ENCODE measurements around the gene SUCO.
"Not testable (repeated sequence)": the region's sequence is repeated elsewhere in the genome, so short reads cannot be mapped to it uniquely, and the experiment has no call there.

GRCh38 chr1:172596782-172597181 is 63.8 kb downstream of the SUCO start:
- not testable (repeated sequence) for TF ChIP-seq EP300, POLR2A (IDR thresholded peaks at IDR 0.05)

Measured in gastroesophageal sphincter (tissue), 2 donors.